WTC11 (cell line): Measurements from ENCODE around the gene TRMT2A. TPM values are rescaled to one million over a fixed set of nuclear protein-coding genes. Genes with fewer than 3 reads are reported as not detected.

ENCODE experiments used
- ATAC-seq: fragments of 200-7000 bp; cut with Tn5 transposase; 2 replicates; pipeline ENCODE4 v1.10.0; 2021; ENCODE audit warnings: mild to moderate bottlenecking, moderate library complexity
- CTCF ChIA-PET: fragments of 300-600 bp; sonication (Branson Sonifier 250); formaldehyde crosslinking; loops from one replicate; lab custom pipeline; 2021; ENCODE audit warnings: antibody characterized with exemption; lab: Charles Lee
- POLR2A ChIA-PET: fragments of 350-600 bp; sonication (Branson Sonifier 250); formaldehyde crosslinking; loops from one replicate; lab custom pipeline; 2021; ENCODE audit warnings: antibody characterized with exemption; lab: Charles Lee
- DNase-seq: peaks from one replicate; pipeline ENCODE4 v3.0.0; 2021; ENCODE audit warnings: low spot score
- H3K27ac Mint-ChIP-seq: 2 replicates; pipeline ENCODE4 v1.8.0; 2021; ENCODE audit warnings: mixed read lengths
- H3K27me3 Mint-ChIP-seq: 2 replicates; pipeline ENCODE4 v1.8.0; 2021; ENCODE audit warnings: low read depth, mild to moderate bottlenecking, moderate library complexity, mixed read lengths
- H3K36me3 Mint-ChIP-seq: 2 replicates; pipeline ENCODE4 v1.8.0; 2021; ENCODE audit warnings: mixed read lengths
- H3K4me1 Mint-ChIP-seq: 2 replicates; pipeline ENCODE4 v1.8.0; 2022; ENCODE audit warnings: mixed read lengths
- H3K4me3 Mint-ChIP-seq: 2 replicates; pipeline ENCODE4 v1.8.0; 2021; ENCODE audit warnings: mild to moderate bottlenecking, moderate library complexity, mixed read lengths
- H3K9me3 Mint-ChIP-seq: 2 replicates; pipeline ENCODE4 v1.8.0; 2021; ENCODE audit warnings: mixed read lengths
- GTF2I ChIP-seq: fragments of 250-450 bp; sonication (Bioruptor Pico); conservative IDR thresholded peaks from 2 replicates; pipeline ENCODE4 v1.4.0; 2021; ENCODE audit warnings: mild to moderate bottlenecking
- HMGA2 ChIP-seq: fragments of 250-450 bp; sonication (Bioruptor Pico); IDR thresholded peaks from 2 replicates; pipeline ENCODE4 v1.4.0; 2021; ENCODE audit warnings: mild to moderate bottlenecking, moderate library complexity
- KAT7 ChIP-seq: sonication (generic); formaldehyde crosslinking; IDR thresholded peaks from 2 replicates; pipeline ENCODE4 v1.8.1; 2023; ENCODE audit warnings: missing genetic modification reagents, mild to moderate bottlenecking, borderline replicate concordance
- NR2C2 ChIP-seq: sonication (generic); formaldehyde crosslinking; IDR thresholded peaks from 2 replicates; pipeline ENCODE4 v1.8.0; 2022; ENCODE audit warnings: mild to moderate bottlenecking, missing genetic modification reagents
- TEAD1 ChIP-seq: sonication (generic); formaldehyde crosslinking; IDR thresholded peaks from 2 replicates; pipeline ENCODE4 v1.8.0; 2022; ENCODE audit warnings: mild to moderate bottlenecking, missing genetic modification reagents
- ZNF121 ChIP-seq: sonication (generic); formaldehyde crosslinking; IDR thresholded peaks from 2 replicates; pipeline ENCODE4 v1.8.0; 2023; ENCODE audit warnings: missing genetic modification reagents
- ZNF219 ChIP-seq: sonication (generic); formaldehyde crosslinking; IDR thresholded peaks from 2 replicates; pipeline ENCODE4 v1.8.0; 2023; ENCODE audit warnings: missing genetic modification reagents, mild to moderate bottlenecking, borderline replicate concordance
- ZNF263 ChIP-seq: sonication (generic); formaldehyde crosslinking; IDR thresholded peaks from 2 replicates; pipeline ENCODE4 v1.8.1; 2022; ENCODE audit warnings: low read depth, mild to moderate bottlenecking, moderate library complexity, missing genetic modification reagents
- ZNF396 ChIP-seq: fragments of 250-450 bp; sonication (Bioruptor Pico); IDR thresholded peaks from 2 replicates; pipeline ENCODE4 v1.8.0; 2021; ENCODE audit warnings: mild to moderate bottlenecking, moderate library complexity, borderline replicate concordance
- total RNA-seq: library from RNA; stranded (reverse); gene quantifications from 3 replicates; pipeline ENCODE4 v1.2.3, GENCODE V29; 2021
- TF ChIP-seq, protein P1 (sequence below): sonication (generic); formaldehyde crosslinking; IDR thresholded peaks from 2 replicates; pipeline ENCODE4 v1.8.1; 2022; ENCODE audit warnings: low read depth, mild to moderate bottlenecking, moderate library complexity, missing genetic modification reagents, borderline replicate concordance
- TF ChIP-seq, protein P2 (sequence below): sonication (generic); formaldehyde crosslinking; IDR thresholded peaks from 2 replicates; pipeline ENCODE4 v1.8.0; 2023; ENCODE audit warnings: mild to moderate bottlenecking, missing genetic modification reagents
- TF ChIP-seq, protein P3 (sequence below): sonication (generic); formaldehyde crosslinking; IDR thresholded peaks from 2 replicates; pipeline ENCODE4 v1.8.0; 2022; ENCODE audit warnings: mild to moderate bottlenecking, missing genetic modification reagents
- TF ChIP-seq, protein P4 (sequence below): sonication (generic); formaldehyde crosslinking; IDR thresholded peaks from 2 replicates; pipeline ENCODE4 v1.8.1; 2023; ENCODE audit warnings: mild to moderate bottlenecking, missing genetic modification reagents
- TF ChIP-seq, protein P5 (sequence below): sonication (generic); formaldehyde crosslinking; IDR thresholded peaks from 2 replicates; pipeline ENCODE4 v1.8.1; 2022; ENCODE audit warnings: low read depth, missing genetic modification reagents, borderline replicate concordance
- TF ChIP-seq, protein P6 (sequence below): sonication (generic); formaldehyde crosslinking; IDR thresholded peaks from 2 replicates; pipeline ENCODE4 v1.8.1; 2022; ENCODE audit warnings: mild to moderate bottlenecking, missing genetic modification reagents, moderate library complexity, borderline replicate concordance
- TF ChIP-seq, protein P7 (sequence below): fragments of 250-450 bp; sonication (Bioruptor Pico); IDR thresholded peaks from 2 replicates; pipeline ENCODE4 v1.9.0; 2021; ENCODE audit warnings: mild to moderate bottlenecking
- TF ChIP-seq, protein P8 (sequence below): sonication (generic); formaldehyde crosslinking; IDR thresholded peaks from 2 replicates; pipeline ENCODE4 v1.8.0; 2023; ENCODE audit warnings: missing genetic modification reagents, mild to moderate bottlenecking, borderline replicate concordance

The TRMT2A gene
- total RNA-seq, 1 experiment from 2014 or later = 68.6 TPM

DNA sequence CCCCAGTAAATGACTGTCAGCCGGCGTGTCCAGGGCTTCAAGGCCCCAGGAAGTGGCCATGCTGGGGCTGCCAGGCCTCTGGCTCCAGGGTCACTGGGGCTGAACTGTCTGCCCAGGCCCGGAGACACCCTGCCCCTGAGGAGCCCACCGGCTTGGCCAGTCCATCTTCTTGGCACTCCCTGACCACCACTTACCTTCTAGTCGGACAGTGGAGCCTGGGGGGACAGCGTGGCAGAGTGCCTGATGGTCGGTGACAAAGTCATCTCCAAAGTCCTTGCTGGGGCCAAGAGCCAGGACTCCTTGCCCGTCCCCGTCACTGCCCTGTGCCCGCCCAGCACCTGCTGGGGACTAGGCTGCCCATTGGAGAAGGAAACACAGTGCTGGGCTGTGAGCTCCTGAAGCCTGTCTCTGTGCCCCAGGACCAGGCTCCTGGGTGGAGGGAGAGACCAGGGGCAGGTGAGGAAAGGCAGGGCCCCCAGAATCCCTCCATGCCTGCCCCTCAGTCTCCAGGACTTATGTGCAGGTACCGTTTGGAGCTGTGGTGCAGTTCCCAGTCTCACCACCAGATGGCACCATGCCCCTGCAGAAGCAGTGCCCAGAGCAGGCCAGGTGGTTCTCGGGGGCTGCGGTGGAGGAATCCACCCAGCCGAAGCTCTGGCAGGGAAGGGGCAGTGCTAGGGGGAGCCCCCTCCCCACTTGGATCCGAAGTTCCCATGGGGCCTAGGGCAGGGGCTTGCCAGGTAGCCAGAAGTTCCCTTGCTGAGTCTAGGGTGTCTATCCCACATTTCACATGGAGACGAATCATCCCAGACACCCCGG, 39.8 kb upstream of the TRMT2A start (continued):
- TF ChIP-seq, protein P1, sequence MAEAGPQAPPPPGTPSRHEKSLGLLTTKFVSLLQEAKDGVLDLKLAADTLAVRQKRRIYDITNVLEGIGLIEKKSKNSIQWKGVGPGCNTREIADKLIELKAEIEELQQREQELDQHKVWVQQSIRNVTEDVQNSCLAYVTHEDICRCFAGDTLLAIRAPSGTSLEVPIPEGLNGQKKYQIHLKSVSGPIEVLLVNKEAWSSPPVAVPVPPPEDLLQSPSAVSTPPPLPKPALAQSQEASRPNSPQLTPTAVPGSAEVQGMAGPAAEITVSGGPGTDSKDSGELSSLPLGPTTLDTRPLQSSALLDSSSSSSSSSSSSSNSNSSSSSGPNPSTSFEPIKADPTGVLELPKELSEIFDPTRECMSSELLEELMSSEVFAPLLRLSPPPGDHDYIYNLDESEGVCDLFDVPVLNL (CRISPR knock-in tag) = no peak
- no peak for TF ChIP-seq ZNF219
- TF ChIP-seq, protein P2, sequence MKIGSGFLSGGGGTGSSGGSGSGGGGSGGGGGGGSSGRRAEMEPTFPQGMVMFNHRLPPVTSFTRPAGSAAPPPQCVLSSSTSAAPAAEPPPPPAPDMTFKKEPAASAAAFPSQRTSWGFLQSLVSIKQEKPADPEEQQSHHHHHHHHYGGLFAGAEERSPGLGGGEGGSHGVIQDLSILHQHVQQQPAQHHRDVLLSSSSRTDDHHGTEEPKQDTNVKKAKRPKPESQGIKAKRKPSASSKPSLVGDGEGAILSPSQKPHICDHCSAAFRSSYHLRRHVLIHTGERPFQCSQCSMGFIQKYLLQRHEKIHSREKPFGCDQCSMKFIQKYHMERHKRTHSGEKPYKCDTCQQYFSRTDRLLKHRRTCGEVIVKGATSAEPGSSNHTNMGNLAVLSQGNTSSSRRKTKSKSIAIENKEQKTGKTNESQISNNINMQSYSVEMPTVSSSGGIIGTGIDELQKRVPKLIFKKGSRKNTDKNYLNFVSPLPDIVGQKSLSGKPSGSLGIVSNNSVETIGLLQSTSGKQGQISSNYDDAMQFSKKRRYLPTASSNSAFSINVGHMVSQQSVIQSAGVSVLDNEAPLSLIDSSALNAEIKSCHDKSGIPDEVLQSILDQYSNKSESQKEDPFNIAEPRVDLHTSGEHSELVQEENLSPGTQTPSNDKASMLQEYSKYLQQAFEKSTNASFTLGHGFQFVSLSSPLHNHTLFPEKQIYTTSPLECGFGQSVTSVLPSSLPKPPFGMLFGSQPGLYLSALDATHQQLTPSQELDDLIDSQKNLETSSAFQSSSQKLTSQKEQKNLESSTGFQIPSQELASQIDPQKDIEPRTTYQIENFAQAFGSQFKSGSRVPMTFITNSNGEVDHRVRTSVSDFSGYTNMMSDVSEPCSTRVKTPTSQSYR = no peak

DNA sequence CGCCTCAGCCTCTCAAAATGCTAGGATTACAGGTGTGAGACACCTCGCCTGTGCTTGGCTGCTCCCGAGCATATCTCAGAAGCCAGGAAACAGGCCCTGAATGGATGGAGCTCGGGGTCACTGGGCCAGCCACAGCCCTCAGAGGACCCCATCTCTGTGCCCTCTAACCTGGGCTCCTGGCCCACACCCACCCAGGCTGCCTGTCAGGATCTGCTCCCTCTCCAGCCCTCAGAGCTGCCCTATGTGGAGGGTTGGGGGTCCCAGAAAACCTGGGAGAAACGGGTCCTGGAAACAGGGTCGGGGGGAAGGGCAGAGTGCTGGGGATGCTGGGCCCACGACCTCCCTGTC, 39.0 kb upstream of the TRMT2A start:
- Mint-ChIP-seq H3K4me1 (peaks cover 7% of the 10 kb centered on the region), H3K36me3 (no peaks in the 10 kb centered on the region), H3K27me3 (no peaks in the 10 kb centered on the region), H3K27ac (no peak overlapping the region), H3K9me3 (no peaks in the 10 kb centered on the region), H3K4me3 (no peak overlapping the region)
- POLR2A ChIA-PET = interaction anchor here (1.5 kb wide), 1 partner anchor 83 kb away, joined by 3 read pairs; no protein-coding TSS in a partner anchor
- CTCF ChIA-PET = interaction anchor here (1.2 to 3.2 kb wide), 4 partner anchors 83 to 130 kb away, joined by 3 to 69 read pairs (median 28); no protein-coding TSS in a partner anchor
- ATAC-seq (no peak), DNase-seq (no peak)
- no peak for TF ChIP-seq TEAD1 (CRISPR knock-in tag)
- TF ChIP-seq ZNF121 (CRISPR knock-in tag) = no peak
- no peak for TF ChIP-seq ZNF263
- TF ChIP-seq, protein P3, sequence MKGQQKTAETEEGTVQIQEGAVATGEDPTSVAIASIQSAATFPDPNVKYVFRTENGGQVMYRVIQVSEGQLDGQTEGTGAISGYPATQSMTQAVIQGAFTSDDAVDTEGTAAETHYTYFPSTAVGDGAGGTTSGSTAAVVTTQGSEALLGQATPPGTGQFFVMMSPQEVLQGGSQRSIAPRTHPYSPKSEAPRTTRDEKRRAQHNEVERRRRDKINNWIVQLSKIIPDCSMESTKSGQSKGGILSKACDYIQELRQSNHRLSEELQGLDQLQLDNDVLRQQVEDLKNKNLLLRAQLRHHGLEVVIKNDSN (CRISPR knock-in tag) = no peak
- no peak for TF ChIP-seq GTF2I (CRISPR knock-in tag)
- TF ChIP-seq KAT7 = no peak
- no peak for TF ChIP-seq HMGA2
- TF ChIP-seq, protein P4, sequence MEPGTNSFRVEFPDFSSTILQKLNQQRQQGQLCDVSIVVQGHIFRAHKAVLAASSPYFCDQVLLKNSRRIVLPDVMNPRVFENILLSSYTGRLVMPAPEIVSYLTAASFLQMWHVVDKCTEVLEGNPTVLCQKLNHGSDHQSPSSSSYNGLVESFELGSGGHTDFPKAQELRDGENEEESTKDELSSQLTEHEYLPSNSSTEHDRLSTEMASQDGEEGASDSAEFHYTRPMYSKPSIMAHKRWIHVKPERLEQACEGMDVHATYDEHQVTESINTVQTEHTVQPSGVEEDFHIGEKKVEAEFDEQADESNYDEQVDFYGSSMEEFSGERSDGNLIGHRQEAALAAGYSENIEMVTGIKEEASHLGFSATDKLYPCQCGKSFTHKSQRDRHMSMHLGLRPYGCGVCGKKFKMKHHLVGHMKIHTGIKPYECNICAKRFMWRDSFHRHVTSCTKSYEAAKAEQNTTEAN (CRISPR knock-in tag) = no peak

DNA sequence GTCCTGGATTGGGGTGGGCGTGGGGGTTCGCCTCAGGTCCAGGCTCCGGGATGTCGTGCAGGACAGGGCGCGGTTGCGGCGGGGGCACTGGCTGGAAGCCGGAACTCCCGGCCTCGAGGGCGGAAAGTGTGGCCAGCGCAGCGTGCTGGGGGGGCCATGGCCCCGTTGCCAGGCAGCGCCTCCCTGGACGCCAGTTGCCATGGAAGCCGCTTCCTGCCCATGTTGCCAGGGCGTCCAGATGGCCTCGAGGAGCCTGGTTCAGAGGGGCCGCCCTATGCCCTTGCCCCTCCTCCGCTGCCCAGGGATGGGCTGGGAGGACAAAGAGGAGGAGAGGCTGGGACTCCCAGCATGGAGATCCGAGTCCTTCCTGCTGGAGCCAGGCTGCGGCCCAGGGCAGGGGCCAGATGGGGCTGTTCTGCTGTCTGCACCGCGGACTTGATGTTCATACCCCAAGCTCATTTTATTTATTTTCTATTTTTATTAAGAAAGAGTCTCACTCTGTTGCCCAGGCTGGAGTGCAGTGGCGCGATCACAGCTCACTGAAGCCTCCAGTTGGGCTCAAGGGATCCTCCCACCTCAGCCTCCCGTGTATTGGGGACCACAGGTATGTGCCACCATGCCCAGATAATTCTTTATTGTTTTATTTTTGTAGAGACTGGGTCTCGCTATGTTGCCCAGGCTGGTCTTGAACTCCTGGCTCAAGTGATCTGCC, 38.5 kb upstream of the TRMT2A start:
- no peak overlapping the region for H3K27ac Mint-ChIP-seq
- TF ChIP-seq, protein P5, sequence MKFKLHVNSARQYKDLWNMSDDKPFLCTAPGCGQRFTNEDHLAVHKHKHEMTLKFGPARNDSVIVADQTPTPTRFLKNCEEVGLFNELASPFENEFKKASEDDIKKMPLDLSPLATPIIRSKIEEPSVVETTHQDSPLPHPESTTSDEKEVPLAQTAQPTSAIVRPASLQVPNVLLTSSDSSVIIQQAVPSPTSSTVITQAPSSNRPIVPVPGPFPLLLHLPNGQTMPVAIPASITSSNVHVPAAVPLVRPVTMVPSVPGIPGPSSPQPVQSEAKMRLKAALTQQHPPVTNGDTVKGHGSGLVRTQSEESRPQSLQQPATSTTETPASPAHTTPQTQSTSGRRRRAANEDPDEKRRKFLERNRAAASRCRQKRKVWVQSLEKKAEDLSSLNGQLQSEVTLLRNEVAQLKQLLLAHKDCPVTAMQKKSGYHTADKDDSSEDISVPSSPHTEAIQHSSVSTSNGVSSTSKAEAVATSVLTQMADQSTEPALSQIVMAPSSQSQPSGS = no peak
- TF ChIP-seq, protein P6, sequence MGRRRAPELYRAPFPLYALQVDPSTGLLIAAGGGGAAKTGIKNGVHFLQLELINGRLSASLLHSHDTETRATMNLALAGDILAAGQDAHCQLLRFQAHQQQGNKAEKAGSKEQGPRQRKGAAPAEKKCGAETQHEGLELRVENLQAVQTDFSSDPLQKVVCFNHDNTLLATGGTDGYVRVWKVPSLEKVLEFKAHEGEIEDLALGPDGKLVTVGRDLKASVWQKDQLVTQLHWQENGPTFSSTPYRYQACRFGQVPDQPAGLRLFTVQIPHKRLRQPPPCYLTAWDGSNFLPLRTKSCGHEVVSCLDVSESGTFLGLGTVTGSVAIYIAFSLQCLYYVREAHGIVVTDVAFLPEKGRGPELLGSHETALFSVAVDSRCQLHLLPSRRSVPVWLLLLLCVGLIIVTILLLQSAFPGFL (CRISPR knock-in tag) = no peak
- TF ChIP-seq, protein P7, sequence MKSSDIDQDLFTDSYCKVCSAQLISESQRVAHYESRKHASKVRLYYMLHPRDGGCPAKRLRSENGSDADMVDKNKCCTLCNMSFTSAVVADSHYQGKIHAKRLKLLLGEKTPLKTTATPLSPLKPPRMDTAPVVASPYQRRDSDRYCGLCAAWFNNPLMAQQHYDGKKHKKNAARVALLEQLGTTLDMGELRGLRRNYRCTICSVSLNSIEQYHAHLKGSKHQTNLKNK = no peak
- no peak for TF ChIP-seq ZNF396 (CRISPR knock-in tag)
- TF ChIP-seq NR2C2 = no peak
- TF ChIP-seq, protein P8, sequence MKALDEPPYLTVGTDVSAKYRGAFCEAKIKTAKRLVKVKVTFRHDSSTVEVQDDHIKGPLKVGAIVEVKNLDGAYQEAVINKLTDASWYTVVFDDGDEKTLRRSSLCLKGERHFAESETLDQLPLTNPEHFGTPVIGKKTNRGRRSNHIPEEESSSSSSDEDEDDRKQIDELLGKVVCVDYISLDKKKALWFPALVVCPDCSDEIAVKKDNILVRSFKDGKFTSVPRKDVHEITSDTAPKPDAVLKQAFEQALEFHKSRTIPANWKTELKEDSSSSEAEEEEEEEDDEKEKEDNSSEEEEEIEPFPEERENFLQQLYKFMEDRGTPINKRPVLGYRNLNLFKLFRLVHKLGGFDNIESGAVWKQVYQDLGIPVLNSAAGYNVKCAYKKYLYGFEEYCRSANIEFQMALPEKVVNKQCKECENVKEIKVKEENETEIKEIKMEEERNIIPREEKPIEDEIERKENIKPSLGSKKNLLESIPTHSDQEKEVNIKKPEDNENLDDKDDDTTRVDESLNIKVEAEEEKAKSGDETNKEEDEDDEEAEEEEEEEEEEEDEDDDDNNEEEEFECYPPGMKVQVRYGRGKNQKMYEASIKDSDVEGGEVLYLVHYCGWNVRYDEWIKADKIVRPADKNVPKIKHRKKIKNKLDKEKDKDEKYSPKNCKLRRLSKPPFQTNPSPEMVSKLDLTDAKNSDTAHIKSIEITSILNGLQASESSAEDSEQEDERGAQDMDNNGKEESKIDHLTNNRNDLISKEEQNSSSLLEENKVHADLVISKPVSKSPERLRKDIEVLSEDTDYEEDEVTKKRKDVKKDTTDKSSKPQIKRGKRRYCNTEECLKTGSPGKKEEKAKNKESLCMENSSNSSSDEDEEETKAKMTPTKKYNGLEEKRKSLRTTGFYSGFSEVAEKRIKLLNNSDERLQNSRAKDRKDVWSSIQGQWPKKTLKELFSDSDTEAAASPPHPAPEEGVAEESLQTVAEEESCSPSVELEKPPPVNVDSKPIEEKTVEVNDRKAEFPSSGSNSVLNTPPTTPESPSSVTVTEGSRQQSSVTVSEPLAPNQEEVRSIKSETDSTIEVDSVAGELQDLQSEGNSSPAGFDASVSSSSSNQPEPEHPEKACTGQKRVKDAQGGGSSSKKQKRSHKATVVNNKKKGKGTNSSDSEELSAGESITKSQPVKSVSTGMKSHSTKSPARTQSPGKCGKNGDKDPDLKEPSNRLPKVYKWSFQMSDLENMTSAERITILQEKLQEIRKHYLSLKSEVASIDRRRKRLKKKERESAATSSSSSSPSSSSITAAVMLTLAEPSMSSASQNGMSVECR (CRISPR knock-in tag) = no peak

More for the DNA sequence above, 38.5 kb upstream of the TRMT2A start:
- ChIA-PET CTCF (interaction anchor here (0.6 to 3.2 kb wide), 7 partner anchors 25 to 1734 kb away, joined by 3 to 69 read pairs (median 12); partner anchors contain the start of gene ZDHHC8), POLR2A (no interaction called here)
- no peaks in the 10 kb centered on the region for H3K27me3 Mint-ChIP-seq
- no peak overlapping the region for H3K4me3 Mint-ChIP-seq
- H3K36me3 Mint-ChIP-seq = no peaks in the 10 kb centered on the region
- no peaks in the 10 kb centered on the region for H3K9me3 Mint-ChIP-seq
- peaks cover 7% of the 10 kb centered on the region for H3K4me1 Mint-ChIP-seq
- ATAC-seq (no peak), DNase-seq (no peak)
